ENCODE data around the gene AGMO.

Gene AGMO

GRCh38 chr7:15495170-15495569 lies 66.6 kb downstream of the AGMO start:
- H3K27ac Mint-ChIP-seq = no peak overlapping the region
- H3K4me1 Mint-ChIP-seq = peaks cover 8% of the 10 kb centered on the region
- no peaks in the 10 kb centered on the region for H3K36me3 Mint-ChIP-seq (ENCODE audit: low read depth)
- H3K4me3 Mint-ChIP-seq = no peak overlapping the region
- no peaks in the 10 kb centered on the region for H3K9me3 Mint-ChIP-seq
- H3K27me3 Mint-ChIP-seq (ENCODE audit: low read depth) = no peaks in the 10 kb centered on the region
- no peak for TF ChIP-seq CTCF (IDR thresholded peaks at IDR 0.05; ENCODE audit: unreplicated experiment in 3 of 3)

GRCh38 chr7:15494711-15495110 lies 67.1 kb downstream of the AGMO start:
- H3K9me3 Mint-ChIP-seq = no peaks in the 10 kb centered on the region
- no peak for TF ChIP-seq CTCF (IDR thresholded peaks at IDR 0.05; ENCODE audit: unreplicated experiment in 3 of 3)
- peaks cover 10% of the 10 kb centered on the region for H3K4me1 Mint-ChIP-seq
- no peak overlapping the region for H3K27ac Mint-ChIP-seq
- H3K27me3 Mint-ChIP-seq (ENCODE audit: low read depth) = no peaks in the 10 kb centered on the region
- no peak overlapping the region for H3K4me3 Mint-ChIP-seq
- no peaks in the 10 kb centered on the region for H3K36me3 Mint-ChIP-seq (ENCODE audit: low read depth)

GRCh38 chr7:15491361-15491760 lies 70.5 kb downstream of the AGMO start:
- Mint-ChIP-seq H3K36me3 (ENCODE audit: low read depth) (no peaks in the 10 kb centered on the region), H3K4me3 (no peak overlapping the region), H3K4me1 (peaks cover 23% of the 10 kb centered on the region), H3K27me3 (ENCODE audit: low read depth) (no peaks in the 10 kb centered on the region), H3K27ac (no peak overlapping the region), H3K9me3 (no peaks in the 10 kb centered on the region)
- no peak for TF ChIP-seq CTCF (IDR thresholded peaks at IDR 0.05; ENCODE audit: unreplicated experiment in 3 of 3)

- Mint-ChIP-seq H3K36me3 (ENCODE audit: low read depth) (no peaks in the 10 kb centered on the region), H3K9me3 (no peaks in the 10 kb centered on the region), H3K27ac (peak overlapping the region; percentile 10 to 47 (median 19)), H3K27me3 (ENCODE audit: low read depth) (no peaks in the 10 kb centered on the region), H3K4me1 (peaks cover 23% of the 10 kb centered on the region), H3K4me3 (no peak overlapping the region)
- TF ChIP-seq CTCF (IDR thresholded peaks at IDR 0.05; ENCODE audit: unreplicated experiment in 3 of 3) = no peak
Observed at GRCh38 chr7:15490291-15490690, 71.5 kb downstream of the AGMO start.

- no peaks in the 10 kb centered on the region for H3K36me3 Mint-ChIP-seq (ENCODE audit: low read depth)
- H3K9me3 Mint-ChIP-seq = no peaks in the 10 kb centered on the region
- H3K27ac Mint-ChIP-seq = peak overlapping the region in 1 of 3 experiments; percentile 19
- TF ChIP-seq CTCF (IDR thresholded peaks at IDR 0.05; ENCODE audit: unreplicated experiment in 3 of 3) = no peak
- no peaks in the 10 kb centered on the region for H3K27me3 Mint-ChIP-seq (ENCODE audit: low read depth)
- no peak overlapping the region for H3K4me3 Mint-ChIP-seq
- H3K4me1 Mint-ChIP-seq = peaks cover 23% of the 10 kb centered on the region
Observed at GRCh38 chr7:15489861-15490260, 72.0 kb downstream of the AGMO start.

GRCh38 chr7:15489383-15489782 lies 72.4 kb downstream of the AGMO start:
- no peaks in the 10 kb centered on the region for H3K36me3 Mint-ChIP-seq (ENCODE audit: low read depth)
- H3K4me1 Mint-ChIP-seq = peaks cover 23% of the 10 kb centered on the region
- TF ChIP-seq CTCF (IDR thresholded peaks at IDR 0.05; ENCODE audit: unreplicated experiment in 3 of 3) = no peak
- no peak overlapping the region for H3K4me3 Mint-ChIP-seq
- no peaks in the 10 kb centered on the region for H3K27me3 Mint-ChIP-seq (ENCODE audit: low read depth)
- peak overlapping the region in 2 of 3 experiments; percentile 1 to 46 for H3K27ac Mint-ChIP-seq
- H3K9me3 Mint-ChIP-seq = no peaks in the 10 kb centered on the region
